ENCODE data around the gene GPR176.

Gene GPR176

DNA sequence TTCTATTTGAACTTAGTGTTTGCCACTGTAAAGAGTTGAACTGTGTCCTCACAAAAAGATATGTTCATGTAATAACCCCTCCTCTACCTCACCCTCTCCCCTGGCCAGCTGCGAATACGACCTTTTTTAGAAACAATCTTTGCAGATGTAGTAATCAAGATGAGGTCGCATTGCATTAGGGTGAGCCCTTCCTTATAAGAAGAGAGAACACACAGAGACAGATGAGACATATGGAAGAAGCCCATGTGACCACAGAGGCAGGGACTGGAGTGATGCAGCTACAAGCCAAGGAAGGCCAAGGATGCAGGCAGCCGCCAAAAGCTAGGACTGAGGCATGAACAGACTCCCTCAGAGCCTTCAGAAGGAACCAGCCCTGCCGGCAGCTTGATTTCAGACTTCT, 27.6 kb downstream of the GPR176 start:
- no peak overlapping the region for H3K4me3 ChIP-seq (ENCODE audit: insufficient read depth, low read depth, low read length)
- WGBS, 2 experiments: 97 to 98% methylated on average over 5 of the region's 5 CpGs
- H3K36me3 ChIP-seq (ENCODE audit: control insufficient read depth, insufficient read depth, low read length): no peaks in the 10 kb centered on the region
- no peaks in the 10 kb centered on the region for H3K27me3 ChIP-seq (ENCODE audit: control insufficient read depth, insufficient read depth, low read length, poor library complexity, severe bottlenecking)
- no peak overlapping the region for H3K27ac ChIP-seq (ENCODE audit: insufficient read depth, low read depth, low read length, poor library complexity, severe bottlenecking)
- H3K9me3 ChIP-seq (ENCODE audit: control insufficient read depth, low read length): no peaks in the 10 kb centered on the region
- no peaks in the 10 kb centered on the region for H3K4me1 ChIP-seq (ENCODE audit: control insufficient read depth, insufficient read depth, low read length)

DNA sequence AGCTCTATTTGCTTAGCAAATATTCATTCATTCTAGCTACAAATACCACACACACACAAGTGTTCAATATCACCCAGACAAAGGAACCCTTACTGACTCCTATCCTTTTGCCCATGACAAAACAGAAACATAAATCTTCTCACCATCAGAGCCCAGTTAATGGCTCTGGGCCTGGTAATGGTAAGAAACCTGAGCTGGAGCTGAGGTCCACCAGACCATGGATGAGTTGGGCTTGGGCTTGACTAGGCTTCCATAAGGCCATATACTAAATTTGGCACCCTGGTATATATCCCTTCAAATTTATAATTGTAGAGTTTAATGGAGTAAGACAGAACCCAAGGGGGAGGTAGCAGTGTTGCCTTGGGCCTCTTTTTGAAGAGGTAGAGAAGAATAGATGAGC, 29.4 kb downstream of the GPR176 start:
- Histone ChIP-seq H3K4me1 (ENCODE audit: control insufficient read depth, insufficient read depth, low read length) (no peaks in the 10 kb centered on the region), H3K9me3 (ENCODE audit: control insufficient read depth, low read length) (no peaks in the 10 kb centered on the region), H3K27ac (ENCODE audit: insufficient read depth, low read depth, low read length, poor library complexity, severe bottlenecking) (no peak overlapping the region), H3K4me3 (ENCODE audit: insufficient read depth, low read depth, low read length) (no peak overlapping the region), H3K27me3 (ENCODE audit: control insufficient read depth, insufficient read depth, low read length, poor library complexity, severe bottlenecking) (no peaks in the 10 kb centered on the region), H3K36me3 (ENCODE audit: control insufficient read depth, insufficient read depth, low read length) (no peaks in the 10 kb centered on the region)

DNA sequence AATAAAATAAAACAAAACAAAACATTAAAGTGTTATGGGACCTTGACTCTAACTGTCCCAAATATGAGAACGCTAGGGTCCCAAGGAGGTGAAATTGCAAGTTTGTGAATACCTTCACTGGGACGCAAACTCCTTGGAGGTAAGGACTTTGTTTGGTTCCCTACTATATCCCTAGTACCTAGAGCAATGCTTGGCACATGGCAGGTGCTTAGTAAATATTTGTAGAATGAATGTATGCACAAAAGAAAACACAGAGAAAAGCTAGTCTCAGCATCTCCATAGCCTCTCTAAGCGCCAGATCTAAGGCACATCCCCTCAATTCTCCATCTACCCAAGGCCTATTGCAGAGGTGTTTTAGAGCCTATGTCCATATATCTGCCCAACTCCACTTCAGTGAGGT, 30.5 kb downstream of the GPR176 start:
- no peak overlapping the region for H3K4me3 ChIP-seq (ENCODE audit: insufficient read depth, low read depth, low read length)
- no peaks in the 10 kb centered on the region for H3K9me3 ChIP-seq (ENCODE audit: control insufficient read depth, low read length)
- H3K27ac ChIP-seq (ENCODE audit: insufficient read depth, low read depth, low read length, poor library complexity, severe bottlenecking): no peak overlapping the region
- H3K36me3 ChIP-seq (ENCODE audit: control insufficient read depth, insufficient read depth, low read length): no peaks in the 10 kb centered on the region
- WGBS, 2 experiments: 97 to 99% methylated on average over 3 of the region's 3 CpGs
- H3K4me1 ChIP-seq (ENCODE audit: control insufficient read depth, insufficient read depth, low read length): no peaks in the 10 kb centered on the region
- no peaks in the 10 kb centered on the region for H3K27me3 ChIP-seq (ENCODE audit: control insufficient read depth, insufficient read depth, low read length, poor library complexity, severe bottlenecking)

DNA sequence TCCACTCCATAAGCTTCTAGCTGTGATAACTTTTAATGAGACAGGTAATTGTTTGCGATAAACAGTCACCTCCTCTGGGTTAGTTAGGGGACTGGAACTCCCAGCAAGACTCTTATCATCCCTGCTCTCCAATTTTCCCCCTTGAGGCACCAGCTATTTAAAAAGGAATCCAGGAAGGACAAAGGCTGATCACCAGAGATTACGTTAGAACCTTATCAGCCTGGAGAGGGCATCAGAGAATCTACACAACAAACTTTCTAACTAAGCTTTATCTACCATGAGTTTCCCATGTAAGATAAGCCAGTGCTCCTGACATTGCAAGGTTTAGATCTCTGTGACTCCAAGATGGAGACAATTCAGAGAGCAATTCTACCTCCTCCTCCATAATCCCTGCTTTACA, 31.3 kb downstream of the GPR176 start:
- Histone ChIP-seq H3K9me3 (ENCODE audit: control insufficient read depth, low read length) (no peaks in the 10 kb centered on the region), H3K4me3 (ENCODE audit: insufficient read depth, low read depth, low read length) (no peak overlapping the region), H3K36me3 (ENCODE audit: control insufficient read depth, insufficient read depth, low read length) (no peaks in the 10 kb centered on the region), H3K4me1 (ENCODE audit: control insufficient read depth, insufficient read depth, low read length) (no peaks in the 10 kb centered on the region), H3K27me3 (ENCODE audit: control insufficient read depth, insufficient read depth, low read length, poor library complexity, severe bottlenecking) (no peaks in the 10 kb centered on the region), H3K27ac (ENCODE audit: insufficient read depth, low read depth, low read length, poor library complexity, severe bottlenecking) (no peak overlapping the region)
- WGBS, 2 experiments: 84 to 91% methylated on average over 2 of the region's 2 CpGs

DNA sequence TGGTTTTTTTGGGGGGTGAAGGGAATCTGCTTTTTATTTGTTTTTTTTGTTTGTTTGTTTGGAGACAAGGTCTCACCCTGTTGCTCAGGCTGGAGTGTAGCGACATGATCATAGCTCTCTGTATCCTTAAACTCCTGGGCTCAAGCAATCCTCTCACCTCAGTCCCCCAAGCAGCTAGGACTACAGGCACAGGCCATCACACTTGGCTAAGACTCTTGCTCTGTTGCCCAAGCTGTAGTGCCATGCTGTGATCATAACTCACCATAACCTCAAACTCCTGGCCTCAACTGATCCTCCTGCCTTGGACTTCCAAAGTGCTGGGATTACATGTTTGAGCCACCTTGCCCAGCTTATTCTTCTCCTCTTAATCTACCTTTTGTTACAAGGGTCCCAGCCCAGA, 31.8 kb downstream of the GPR176 start:
- Histone ChIP-seq H3K27ac (ENCODE audit: insufficient read depth, low read depth, low read length, poor library complexity, severe bottlenecking) (no peak overlapping the region), H3K4me3 (ENCODE audit: insufficient read depth, low read depth, low read length) (no peak overlapping the region)
- 92 to 96% methylated on average over 1 of the region's 1 CpG for WGBS, 2 experiments

DNA sequence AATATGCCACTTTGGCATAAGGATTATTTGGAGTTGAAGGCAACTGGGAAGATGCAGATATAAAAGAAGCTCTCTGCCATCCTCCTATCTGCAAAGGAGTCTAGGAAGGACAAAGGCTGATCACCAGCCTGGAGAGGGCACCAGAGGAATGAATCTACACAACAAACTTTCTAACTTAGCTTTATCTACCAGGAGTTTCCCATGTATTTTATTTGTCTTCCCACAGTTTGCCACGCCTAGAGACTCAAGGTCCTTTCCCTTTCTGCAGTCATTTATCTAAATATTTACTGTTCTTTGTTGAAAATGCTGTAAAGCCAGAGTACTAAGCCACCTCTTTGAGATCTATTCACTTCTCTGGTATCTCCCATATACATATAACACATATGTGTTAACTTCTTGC, 32.2 kb downstream of the GPR176 start:
- H3K27ac ChIP-seq (ENCODE audit: insufficient read depth, low read depth, low read length, poor library complexity, severe bottlenecking): no peak overlapping the region
- H3K4me3 ChIP-seq (ENCODE audit: insufficient read depth, low read depth, low read length): no peak overlapping the region
- 65 to 70% methylated on average over 1 of the region's 1 CpG for WGBS, 2 experiments
- H3K4me1 ChIP-seq (ENCODE audit: control insufficient read depth, insufficient read depth, low read length): no peaks in the 10 kb centered on the region
- H3K9me3 ChIP-seq (ENCODE audit: control insufficient read depth, low read length): no peaks in the 10 kb centered on the region
- H3K36me3 ChIP-seq (ENCODE audit: control insufficient read depth, insufficient read depth, low read length): no peaks in the 10 kb centered on the region
- H3K27me3 ChIP-seq (ENCODE audit: control insufficient read depth, insufficient read depth, low read length, poor library complexity, severe bottlenecking): no peaks in the 10 kb centered on the region

More for the DNA sequence above, 31.8 kb downstream of the GPR176 start:
- H3K4me1 ChIP-seq (ENCODE audit: control insufficient read depth, insufficient read depth, low read length): no peaks in the 10 kb centered on the region
- H3K27me3 ChIP-seq (ENCODE audit: control insufficient read depth, insufficient read depth, low read length, poor library complexity, severe bottlenecking): no peaks in the 10 kb centered on the region
- H3K36me3 ChIP-seq (ENCODE audit: control insufficient read depth, insufficient read depth, low read length): no peaks in the 10 kb centered on the region
- H3K9me3 ChIP-seq (ENCODE audit: control insufficient read depth, low read length): no peaks in the 10 kb centered on the region

GRCh38 chr15:39887211-39887610, 32.9 kb downstream of the GPR176 start:
- no peak overlapping the region for H3K27ac ChIP-seq (ENCODE audit: insufficient read depth, low read depth, low read length, poor library complexity, severe bottlenecking)
- H3K27me3 ChIP-seq (ENCODE audit: control insufficient read depth, insufficient read depth, low read length, poor library complexity, severe bottlenecking): no peaks in the 10 kb centered on the region
- H3K36me3 ChIP-seq (ENCODE audit: control insufficient read depth, insufficient read depth, low read length): no peaks in the 10 kb centered on the region
- H3K9me3 ChIP-seq (ENCODE audit: control insufficient read depth, low read length): no peaks in the 10 kb centered on the region
- H3K4me1 ChIP-seq (ENCODE audit: control insufficient read depth, insufficient read depth, low read length): no peaks in the 10 kb centered on the region
- WGBS, 2 experiments: 16 to 35% methylated on average over 1 of the region's 1 CpG
- H3K4me3 ChIP-seq (ENCODE audit: insufficient read depth, low read depth, low read length): no peak overlapping the region

DNA sequence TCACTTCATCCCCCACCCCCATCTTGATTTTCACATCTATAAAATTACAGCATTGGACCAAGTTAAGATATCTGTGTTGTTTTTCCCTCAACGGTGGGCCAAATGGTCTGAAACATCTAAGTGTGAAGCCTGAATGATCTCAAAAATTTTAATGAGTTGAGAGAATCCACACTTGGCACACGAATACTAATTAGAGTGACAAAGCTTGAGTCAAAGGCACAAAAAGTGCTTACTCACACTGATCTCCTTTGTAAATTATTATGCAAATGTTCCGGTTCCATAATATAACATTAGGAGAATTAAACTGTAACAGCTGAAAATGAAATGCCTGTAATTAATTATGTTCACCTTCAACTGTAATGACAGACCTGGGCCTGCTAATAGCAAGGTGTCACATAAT, 33.6 kb downstream of the GPR176 start:
- Histone ChIP-seq H3K27me3 (ENCODE audit: control insufficient read depth, insufficient read depth, low read length, poor library complexity, severe bottlenecking) (no peaks in the 10 kb centered on the region), H3K27ac (ENCODE audit: insufficient read depth, low read depth, low read length, poor library complexity, severe bottlenecking) (no peak overlapping the region), H3K4me1 (ENCODE audit: control insufficient read depth, insufficient read depth, low read length) (no peaks in the 10 kb centered on the region), H3K9me3 (ENCODE audit: control insufficient read depth, low read length) (no peaks in the 10 kb centered on the region), H3K36me3 (ENCODE audit: control insufficient read depth, insufficient read depth, low read length) (no peaks in the 10 kb centered on the region), H3K4me3 (ENCODE audit: insufficient read depth, low read depth, low read length) (no peak overlapping the region)
- 60 to 73% methylated on average over 2 to 3 of the region's 3 CpGs for WGBS, 2 experiments

- Histone ChIP-seq H3K27me3 (ENCODE audit: control insufficient read depth, insufficient read depth, low read length, poor library complexity, severe bottlenecking) (no peaks in the 10 kb centered on the region), H3K4me1 (ENCODE audit: control insufficient read depth, insufficient read depth, low read length) (no peaks in the 10 kb centered on the region), H3K36me3 (ENCODE audit: control insufficient read depth, insufficient read depth, low read length) (no peaks in the 10 kb centered on the region), H3K4me3 (ENCODE audit: insufficient read depth, low read depth, low read length) (no peak overlapping the region), H3K9me3 (ENCODE audit: control insufficient read depth, low read length) (no peaks in the 10 kb centered on the region), H3K27ac (ENCODE audit: insufficient read depth, low read depth, low read length, poor library complexity, severe bottlenecking) (no peak overlapping the region)
These were observed 34.8 kb downstream of the GPR176 start for GRCh38 chr15:39885099-39885777.

DNA sequence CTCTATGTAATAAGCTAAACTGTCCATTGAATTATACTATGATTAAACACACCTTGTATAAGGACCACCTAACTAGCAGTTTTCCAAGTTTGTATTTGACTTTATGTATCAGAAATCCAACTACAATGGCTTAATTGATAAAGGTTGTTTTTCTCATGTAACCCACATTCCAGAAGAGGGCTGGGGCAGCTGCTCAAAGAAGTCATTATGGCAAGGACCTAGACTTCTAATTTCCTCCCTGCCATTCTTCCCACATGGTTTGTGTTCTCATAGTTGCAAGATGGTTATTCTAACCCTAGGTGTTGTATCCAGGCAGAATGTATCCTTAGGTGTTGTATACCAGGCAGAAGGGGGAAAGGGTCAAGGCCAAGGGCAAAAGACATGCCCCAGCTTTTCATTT, 35.7 kb downstream of the GPR176 start:
- Histone ChIP-seq H3K36me3 (ENCODE audit: control insufficient read depth, insufficient read depth, low read length) (no peaks in the 10 kb centered on the region), H3K4me1 (ENCODE audit: control insufficient read depth, insufficient read depth, low read length) (no peaks in the 10 kb centered on the region), H3K4me3 (ENCODE audit: insufficient read depth, low read depth, low read length) (no peak overlapping the region), H3K27me3 (ENCODE audit: control insufficient read depth, insufficient read depth, low read length, poor library complexity, severe bottlenecking) (no peaks in the 10 kb centered on the region), H3K9me3 (ENCODE audit: control insufficient read depth, low read length) (no peaks in the 10 kb centered on the region), H3K27ac (ENCODE audit: insufficient read depth, low read depth, low read length, poor library complexity, severe bottlenecking) (no peak overlapping the region)

DNA sequence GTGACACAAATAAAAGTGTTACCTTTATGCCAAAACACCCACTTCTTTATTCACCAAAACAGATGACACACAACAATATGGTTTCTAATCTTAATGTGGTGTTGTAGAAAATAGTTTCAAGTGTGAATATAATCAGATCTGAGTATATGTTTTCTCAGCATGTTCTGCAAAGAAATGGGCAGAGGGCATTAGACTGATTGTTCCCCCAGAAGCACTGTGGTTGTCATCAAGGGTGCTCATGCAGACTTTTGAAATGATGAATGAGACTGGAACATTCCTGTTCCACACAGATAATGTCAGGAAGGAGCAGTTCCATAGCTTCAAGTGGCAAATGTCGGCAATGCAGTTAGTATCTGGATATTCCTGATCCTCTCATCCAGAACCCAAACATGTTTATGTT, 37.5 kb downstream of the GPR176 start:
- H3K27ac ChIP-seq (ENCODE audit: insufficient read depth, low read depth, low read length, poor library complexity, severe bottlenecking): no peak overlapping the region
- 97 to 100% methylated on average over 1 of the region's 1 CpG for WGBS, 2 experiments
- H3K4me3 ChIP-seq (ENCODE audit: insufficient read depth, low read depth, low read length): no peak overlapping the region
- H3K36me3 ChIP-seq (ENCODE audit: control insufficient read depth, insufficient read depth, low read length): no peaks in the 10 kb centered on the region
- H3K9me3 ChIP-seq (ENCODE audit: control insufficient read depth, low read length): no peaks in the 10 kb centered on the region
- no peaks in the 10 kb centered on the region for H3K27me3 ChIP-seq (ENCODE audit: control insufficient read depth, insufficient read depth, low read length, poor library complexity, severe bottlenecking)
- no peaks in the 10 kb centered on the region for H3K4me1 ChIP-seq (ENCODE audit: control insufficient read depth, insufficient read depth, low read length)
